Activated B cell treated with CpG ODN at 0.5 μM for 24 hours (primary cell): Measurements from ENCODE around the gene CDH15. TPM values are rescaled to one million over a fixed set of nuclear protein-coding genes. Genes with fewer than 3 reads are reported as not detected.

Experiments
- ATAC-seq: fragments of 200-7000 bp; cut with Tn5 transposase; one replicate; pipeline ENCODE4 v1.10.0; 2021; ENCODE audit warnings: low read depth, mild to moderate bottlenecking, moderate library complexity
- CTCF ChIA-PET: fragments of 350-600 bp; sonication (Branson Sonifier 250); formaldehyde crosslinking; loops from one replicate; lab custom pipeline; 2021; ENCODE audit warnings: antibody characterized with exemption; lab: Charles Lee
- POLR2A ChIA-PET: fragments of 350-600 bp; sonication (Branson Sonifier 250); formaldehyde crosslinking; loops from one replicate; lab custom pipeline; 2021; ENCODE audit warnings: antibody characterized with exemption; lab: Charles Lee
- DNase-seq: peaks from one replicate; pipeline ENCODE4 v3.0.0; 2022
- H3K27ac Mint-ChIP-seq: one replicate; pipeline ENCODE4 v1.8.0; 2020; ENCODE audit warnings: mixed read lengths
- H3K27me3 Mint-ChIP-seq: one replicate; pipeline ENCODE4 v1.8.0; 2021; ENCODE audit warnings: mixed read lengths
- H3K36me3 Mint-ChIP-seq: one replicate; pipeline ENCODE4 v1.8.0; 2021; ENCODE audit warnings: low read depth, mixed read lengths
- H3K4me1 Mint-ChIP-seq: one replicate; pipeline ENCODE4 v1.8.0; 2021; ENCODE audit warnings: mixed read lengths
- H3K4me3 Mint-ChIP-seq: one replicate; pipeline ENCODE4 v1.8.0; 2020; ENCODE audit warnings: mild to moderate bottlenecking, mixed read lengths
- H3K9me3 Mint-ChIP-seq: one replicate; pipeline ENCODE4 v1.8.0; 2020; ENCODE audit warnings: mixed read lengths
- intact Hi-C: fragments of 100-400 bp; cut with micrococcal nuclease; formaldehyde crosslinking; loops from one replicate; pipeline ENCODE4 v1.15.1; 2024
- total RNA-seq: library from RNA; stranded (reverse); gene quantifications from 2 replicates; pipeline ENCODE4 v1.2.3, GENCODE V29; 2022
- TF ChIP-seq, protein P1 (sequence below): fragments of 200-600 bp; IDR thresholded peaks from one replicate; pipeline ENCODE4 v1.8.0; 2022; ENCODE audit warnings: antibody characterized with exemption, mild to moderate bottlenecking

CDH15 gene
- total RNA-seq, 1 donor from 2014 or later, result not detected

GRCh38 chr16:89150090-89150835 lies 21.3 kb upstream of the CDH15 start:
- DNase-seq (no peak), ATAC-seq (no peak)
- no peak overlapping the region for H3K4me3 Mint-ChIP-seq
- no peaks in the 10 kb centered on the region for H3K27me3 Mint-ChIP-seq
- H3K9me3 Mint-ChIP-seq, result peaks cover 11% of the 10 kb centered on the region
- intact Hi-C loops, result no loop called here
- CTCF ChIA-PET, result no interaction called here
- POLR2A ChIA-PET, result no interaction called here
- H3K36me3 Mint-ChIP-seq, result peaks cover 56% of the 10 kb centered on the region
- no peak overlapping the region for H3K27ac Mint-ChIP-seq
- TF ChIP-seq, protein P1, sequence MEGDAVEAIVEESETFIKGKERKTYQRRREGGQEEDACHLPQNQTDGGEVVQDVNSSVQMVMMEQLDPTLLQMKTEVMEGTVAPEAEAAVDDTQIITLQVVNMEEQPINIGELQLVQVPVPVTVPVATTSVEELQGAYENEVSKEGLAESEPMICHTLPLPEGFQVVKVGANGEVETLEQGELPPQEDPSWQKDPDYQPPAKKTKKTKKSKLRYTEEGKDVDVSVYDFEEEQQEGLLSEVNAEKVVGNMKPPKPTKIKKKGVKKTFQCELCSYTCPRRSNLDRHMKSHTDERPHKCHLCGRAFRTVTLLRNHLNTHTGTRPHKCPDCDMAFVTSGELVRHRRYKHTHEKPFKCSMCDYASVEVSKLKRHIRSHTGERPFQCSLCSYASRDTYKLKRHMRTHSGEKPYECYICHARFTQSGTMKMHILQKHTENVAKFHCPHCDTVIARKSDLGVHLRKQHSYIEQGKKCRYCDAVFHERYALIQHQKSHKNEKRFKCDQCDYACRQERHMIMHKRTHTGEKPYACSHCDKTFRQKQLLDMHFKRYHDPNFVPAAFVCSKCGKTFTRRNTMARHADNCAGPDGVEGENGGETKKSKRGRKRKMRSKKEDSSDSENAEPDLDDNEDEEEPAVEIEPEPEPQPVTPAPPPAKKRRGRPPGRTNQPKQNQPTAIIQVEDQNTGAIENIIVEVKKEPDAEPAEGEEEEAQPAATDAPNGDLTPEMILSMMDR, result no peak
- H3K4me1 Mint-ChIP-seq, result peaks cover 10% of the 10 kb centered on the region

- TF ChIP-seq, protein P1, result no peak
- H3K9me3 Mint-ChIP-seq, result peaks cover 11% of the 10 kb centered on the region
- no peak overlapping the region for H3K27ac Mint-ChIP-seq
- ChIA-PET CTCF (no interaction called here), POLR2A (no interaction called here)
- DNase-seq (no peak), ATAC-seq (no peak)
- intact Hi-C loops, result no loop called here
- no peak overlapping the region for H3K4me3 Mint-ChIP-seq
- no peaks in the 10 kb centered on the region for H3K27me3 Mint-ChIP-seq
- peaks cover 52% of the 10 kb centered on the region for H3K36me3 Mint-ChIP-seq
- peaks cover 17% of the 10 kb centered on the region for H3K4me1 Mint-ChIP-seq
Measured at GRCh38 chr16:89150981-89151380, 20.6 kb upstream of the CDH15 start.

GRCh38 chr16:89152831-89153700 lies 18.5 kb upstream of the CDH15 start:
- POLR2A ChIA-PET, result no interaction called here
- no peak overlapping the region for H3K27ac Mint-ChIP-seq
- H3K4me1 Mint-ChIP-seq, result peaks cover 19% of the 10 kb centered on the region

GRCh38 chr16:89153848-89154271 lies 17.7 kb upstream of the CDH15 start:
- ChIA-PET POLR2A (interaction anchor here (1.0 kb wide), 1 partner anchor 115 kb away, joined by 3 read pairs; no protein-coding TSS in a partner anchor), CTCF (no interaction called here)
- Mint-ChIP-seq H3K4me1 (peaks cover 19% of the 10 kb centered on the region), H3K27me3 (no peaks in the 10 kb centered on the region), H3K36me3 (peaks cover 35% of the 10 kb centered on the region), H3K27ac (no peak overlapping the region), H3K9me3 (peaks cover 8% of the 10 kb centered on the region), H3K4me3 (no peak overlapping the region)
- no peak for DNase-seq
- TF ChIP-seq, protein P1, result no peak
- intact Hi-C loops, result no loop called here
- no peak for ATAC-seq

More at GRCh38 chr16:89152831-89153700, 18.5 kb upstream of the CDH15 start:
- intact Hi-C loops, result no loop called here
- CTCF ChIA-PET, result no interaction called here
- peaks cover 41% of the 10 kb centered on the region for H3K36me3 Mint-ChIP-seq
- ATAC-seq, result peak; percentile 71
- H3K9me3 Mint-ChIP-seq, result peaks cover 11% of the 10 kb centered on the region
- no peak for DNase-seq
- H3K27me3 Mint-ChIP-seq, result no peaks in the 10 kb centered on the region
- TF ChIP-seq, protein P1, result no peak
- no peak overlapping the region for H3K4me3 Mint-ChIP-seq
